ENCODE data around the gene TAF1C. TPM values are rescaled to one million over a fixed set of nuclear protein-coding genes. Genes with fewer than 3 reads are reported as not detected.

TAF1C gene
- total and polyA plus RNA-seq, 7 donors, result 5.4 to 49.0 (median 20.7) TPM

DNA sequence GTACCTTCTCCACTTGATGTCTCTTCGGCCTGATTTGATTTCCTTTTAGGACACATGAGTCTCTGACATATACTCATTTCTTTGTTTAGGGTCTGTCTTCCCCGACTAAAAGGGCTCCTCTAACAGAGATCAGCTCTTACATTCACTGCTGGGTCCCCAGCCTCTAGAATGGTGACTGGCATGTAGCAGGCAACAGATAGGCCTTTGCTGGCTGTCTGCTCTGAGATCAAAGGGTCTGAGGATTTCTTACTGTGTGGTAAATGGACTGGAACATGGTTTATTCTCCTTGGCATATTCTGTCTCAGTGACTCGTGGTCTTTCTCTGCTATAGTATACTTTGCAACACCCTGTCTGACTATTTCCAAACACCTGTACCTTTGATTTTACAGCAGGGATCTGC lies 25.1 kb downstream of the TAF1C start:
- Histone ChIP-seq H3K4me3 (no peak overlapping the region), H3K27me3 (peaks cover 0 to 20% (median 0%) of the 10 kb centered on the region in 3 donors), H3K4me1 (no peaks in the 10 kb centered on the region), H3K9me3 (no peaks in the 10 kb centered on the region), H3K27ac (no peak overlapping the region), H3K36me3 (no peaks in the 10 kb centered on the region)
- DNase-seq, result no peak
- WGBS, 2 donors, result 49 to 63% methylated on average over 3 of the region's 3 CpGs
- intact Hi-C loops (cut with DNase I), result no loop called here
- TF ChIP-seq POLR2AphosphoS5 (IDR thresholded peaks at IDR 0.05) (no peak), EP300 (IDR thresholded peaks at IDR 0.05) (no peak), CTCF (IDR thresholded peaks at IDR 0.05) (no peak), POLR2A (IDR thresholded peaks at IDR 0.05) (no peak)

DNA sequence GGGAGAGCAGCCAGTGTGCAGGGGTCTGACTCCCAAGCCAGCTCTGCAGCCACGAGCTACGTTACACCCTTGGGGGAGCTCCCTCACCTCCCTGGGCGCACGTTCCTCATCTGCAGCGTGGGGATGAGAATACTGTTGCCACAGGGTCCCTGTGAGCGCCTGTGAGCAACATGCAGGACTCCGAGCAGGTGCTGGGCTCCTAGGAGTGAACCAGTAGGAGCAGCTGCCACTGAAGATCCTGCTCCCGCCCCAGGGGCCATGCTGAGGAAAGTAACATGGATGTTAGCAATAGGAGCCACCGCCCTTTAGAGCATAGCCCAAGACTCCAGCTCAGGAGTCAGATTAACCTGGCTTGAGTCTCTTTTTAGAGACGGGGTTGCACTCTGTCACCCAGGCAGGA lies 25.8 kb downstream of the TAF1C start:
- Histone ChIP-seq H3K4me3 (no peak overlapping the region), H3K27ac (no peak overlapping the region), H3K4me1 (no peaks in the 10 kb centered on the region), H3K9me3 (no peaks in the 10 kb centered on the region), H3K36me3 (no peaks in the 10 kb centered on the region), H3K27me3 (peaks cover 0 to 17% (median 0%) of the 10 kb centered on the region in 3 donors)
- intact Hi-C loops (cut with DNase I), result no loop called here
- no peak for TF ChIP-seq POLR2A (IDR thresholded peaks at IDR 0.05)
- TF ChIP-seq POLR2AphosphoS5 (IDR thresholded peaks at IDR 0.05), result no peak
- no peak for TF ChIP-seq EP300 (IDR thresholded peaks at IDR 0.05)
- no peak for TF ChIP-seq CTCF (IDR thresholded peaks at IDR 0.05)
- DNase-seq, result no peak
- 84 to 86% methylated on average over 10 of the region's 10 CpGs for WGBS, 2 donors

DNA sequence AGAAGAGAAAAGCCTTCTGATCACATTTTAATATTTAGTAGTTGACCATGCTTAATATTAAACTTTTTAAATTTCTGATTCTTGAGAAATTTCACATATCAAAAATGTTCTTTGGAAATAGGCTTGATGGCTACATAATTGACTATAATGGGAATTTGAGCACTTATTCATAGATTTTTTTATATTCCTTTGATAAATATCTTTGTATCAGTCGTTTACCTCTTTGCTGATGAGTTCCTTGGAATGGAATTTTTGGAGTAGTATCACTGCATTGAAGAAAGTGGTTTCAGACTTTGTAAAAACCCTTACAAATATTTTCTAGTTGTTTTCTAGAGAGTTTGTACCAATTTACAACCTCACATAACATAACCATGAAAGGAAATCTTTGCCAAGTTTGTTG lies 27.1 kb downstream of the TAF1C start:
- H3K27me3 ChIP-seq, result peaks cover 0 to 17% (median 0%) of the 10 kb centered on the region in 3 donors
- WGBS, 2 donors, result 54 to 74% methylated on average over 1 of the region's 1 CpG
- H3K4me3 ChIP-seq, result no peak overlapping the region
- no peak for DNase-seq
- intact Hi-C loops (cut with DNase I), result no loop called here
- no peaks in the 10 kb centered on the region for H3K9me3 ChIP-seq
- TF ChIP-seq POLR2AphosphoS5 (IDR thresholded peaks at IDR 0.05), result no peak
- no peak for TF ChIP-seq CTCF (IDR thresholded peaks at IDR 0.05)
- TF ChIP-seq POLR2A (IDR thresholded peaks at IDR 0.05), result no peak
- no peak for TF ChIP-seq EP300 (IDR thresholded peaks at IDR 0.05)
- no peak overlapping the region for H3K27ac ChIP-seq
- H3K36me3 ChIP-seq, result no peaks in the 10 kb centered on the region
- no peaks in the 10 kb centered on the region for H3K4me1 ChIP-seq

DNA sequence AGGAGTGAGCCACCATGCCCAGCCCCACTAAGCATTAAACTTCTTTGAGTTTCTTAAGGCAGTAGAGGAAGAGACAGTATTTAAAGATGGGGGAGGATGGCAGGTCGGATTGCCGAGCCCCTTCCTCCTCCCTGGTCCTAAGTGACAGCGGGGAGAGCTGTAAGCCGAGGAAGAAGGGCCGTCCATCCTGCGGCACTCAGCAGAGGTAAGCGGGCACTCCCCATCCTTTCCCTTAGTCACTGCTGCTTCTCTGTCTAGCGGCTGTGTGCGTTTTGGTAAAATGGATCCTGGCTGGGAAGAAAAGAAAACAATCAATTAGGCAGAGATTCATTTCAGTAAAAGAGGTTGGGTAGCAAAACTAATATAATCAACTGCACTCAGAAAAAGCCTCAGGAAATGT lies 27.9 kb downstream of the TAF1C start:
- Histone ChIP-seq H3K4me1 (no peaks in the 10 kb centered on the region), H3K27ac (no peak overlapping the region), H3K9me3 (no peaks in the 10 kb centered on the region), H3K27me3 (peaks cover 0 to 17% (median 0%) of the 10 kb centered on the region in 3 donors), H3K36me3 (no peaks in the 10 kb centered on the region), H3K4me3 (no peak overlapping the region)
- 29 to 41% methylated on average over 9 of the region's 9 CpGs for whole genome bisulfite sequencing, 2 donors
- no peak for DNase-seq
- TF ChIP-seq POLR2AphosphoS5 (IDR thresholded peaks at IDR 0.05) (no peak), EP300 (IDR thresholded peaks at IDR 0.05) (no peak), CTCF (IDR thresholded peaks at IDR 0.05) (no peak), POLR2A (IDR thresholded peaks at IDR 0.05) (no peak)
- intact Hi-C loops (cut with DNase I), result no loop called here

- TF ChIP-seq CTCF (IDR thresholded peaks at IDR 0.05) (no peak), EP300 (IDR thresholded peaks at IDR 0.05) (no peak), POLR2A (IDR thresholded peaks at IDR 0.05) (no peak), POLR2AphosphoS5 (IDR thresholded peaks at IDR 0.05) (no peak)
- Histone ChIP-seq H3K9me3 (no peaks in the 10 kb centered on the region), H3K36me3 (no peaks in the 10 kb centered on the region), H3K27ac (no peak overlapping the region), H3K4me3 (no peak overlapping the region), H3K27me3 (peaks cover 0 to 15% (median 0%) of the 10 kb centered on the region in 3 donors), H3K4me1 (no peaks in the 10 kb centered on the region)
- intact Hi-C loops (cut with DNase I), result no loop called here
- no peak for DNase-seq
- 60 to 77% methylated on average over 5 of the region's 5 CpGs for WGBS, 2 donors
Measured at GRCh38 chr16:84156342-84156784, 30.5 kb downstream of the TAF1C start.

Data from sigmoid colon (tissue), 7 donors.